GM19467 (cell line): ENCODE data around the gene GBF1.
"Not testable (repeated sequence)": the region's sequence is repeated elsewhere in the genome, so short reads cannot be mapped to it uniquely, and the experiment has no call there.

Source experiments
- ATAC-seq: cut with Tn5 transposase; IDR thresholded peaks from one replicate; pipeline ENCODE4 v1.9.1; 2021; ENCODE audit warnings: mild to moderate bottlenecking, moderate library complexity; ENCODE audit not compliant: unreplicated experiment

Gene GBF1

DNA sequence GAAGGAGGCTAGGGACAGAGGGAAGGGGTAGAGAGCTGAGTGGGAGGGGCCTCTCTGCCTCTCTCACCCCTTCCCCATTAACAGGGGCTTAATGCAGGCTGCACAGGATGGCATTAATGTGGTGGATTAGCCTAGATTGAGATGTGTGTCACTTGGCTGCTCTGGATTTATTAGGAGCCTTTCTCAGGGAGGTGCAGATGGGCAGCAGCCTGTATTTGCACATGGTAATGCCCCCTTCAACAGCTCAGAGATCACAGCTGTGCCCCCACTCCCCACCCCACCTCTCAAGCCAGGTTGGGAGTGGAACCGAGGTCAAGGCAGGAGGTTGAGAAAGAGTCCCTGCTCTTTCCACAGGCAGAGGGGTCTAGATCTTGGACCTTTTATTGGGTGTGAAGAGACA, 11.3 kb upstream of the GBF1 start:
- no peak for ATAC-seq

DNA sequence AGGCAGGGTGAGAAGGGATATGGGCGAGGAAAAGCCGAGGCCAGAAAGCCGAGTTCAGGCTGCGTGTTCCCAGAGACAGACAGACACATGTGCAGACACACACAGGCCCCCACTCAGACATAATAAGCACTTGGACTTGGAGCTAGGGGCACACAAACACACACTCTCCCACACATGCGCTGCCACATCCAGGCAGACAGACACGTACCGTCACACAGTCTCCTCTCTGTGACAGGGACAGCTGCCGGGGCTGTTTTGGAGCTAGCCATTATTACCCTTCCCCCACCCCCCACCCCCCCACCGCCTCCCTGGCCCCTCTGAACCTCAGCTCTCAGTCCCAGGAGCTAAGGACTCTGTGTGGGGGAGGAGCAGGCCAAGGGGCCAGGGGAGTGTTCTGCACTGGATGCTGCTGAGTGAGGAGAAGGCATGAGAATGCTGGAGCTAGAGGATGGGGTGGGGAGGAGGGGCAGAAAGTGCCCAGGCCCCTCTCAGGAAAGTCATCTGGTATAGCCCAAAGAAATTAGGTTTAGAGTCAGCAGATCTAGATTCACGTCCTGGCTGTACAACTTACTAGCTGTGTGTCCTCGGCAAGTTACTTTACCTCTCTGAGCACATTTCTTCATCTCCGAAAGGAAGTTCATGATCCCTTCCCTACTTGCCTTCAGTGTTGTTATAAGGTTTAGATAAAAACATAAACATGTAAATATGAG, 10.3 kb upstream of the GBF1 start:
- ATAC-seq: no peak

DNA sequence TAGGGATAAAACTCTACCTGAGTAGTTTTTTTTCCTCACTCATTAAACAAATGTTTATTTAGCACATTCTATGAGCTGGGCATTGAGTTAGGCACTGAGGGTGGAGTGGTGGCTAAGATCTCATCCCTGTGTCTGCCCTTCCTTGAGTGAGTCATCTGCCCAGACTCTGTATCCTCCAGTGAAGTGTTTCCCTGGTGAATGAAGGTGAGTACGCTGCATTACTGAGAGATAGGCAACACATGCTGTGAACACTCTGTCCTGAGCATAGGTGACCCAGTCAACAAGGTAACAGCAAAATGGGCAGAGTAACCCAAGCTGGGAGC, 9.8 kb upstream of the GBF1 start:
- no peak for ATAC-seq

DNA sequence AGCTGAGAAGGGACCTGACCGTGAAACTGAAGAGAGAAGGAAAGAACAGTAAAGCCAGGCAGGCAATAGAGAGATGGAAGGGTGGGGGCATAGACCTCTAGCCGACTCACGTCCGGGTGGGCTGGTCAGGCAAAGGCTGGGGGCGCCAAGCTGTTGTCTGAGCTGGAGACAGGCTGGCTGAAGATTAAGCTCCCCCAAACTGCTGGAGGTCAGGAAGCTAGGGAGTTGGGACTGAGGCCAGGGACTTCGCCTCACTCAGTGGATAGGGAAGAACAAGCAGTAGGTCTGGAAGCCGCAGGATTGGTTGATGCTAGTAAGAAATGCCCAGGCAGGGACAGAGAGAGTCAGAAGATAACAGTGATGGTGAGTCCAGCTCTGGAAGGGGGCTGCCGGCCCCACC, 9.3 kb upstream of the GBF1 start:
- no peak for ATAC-seq

DNA sequence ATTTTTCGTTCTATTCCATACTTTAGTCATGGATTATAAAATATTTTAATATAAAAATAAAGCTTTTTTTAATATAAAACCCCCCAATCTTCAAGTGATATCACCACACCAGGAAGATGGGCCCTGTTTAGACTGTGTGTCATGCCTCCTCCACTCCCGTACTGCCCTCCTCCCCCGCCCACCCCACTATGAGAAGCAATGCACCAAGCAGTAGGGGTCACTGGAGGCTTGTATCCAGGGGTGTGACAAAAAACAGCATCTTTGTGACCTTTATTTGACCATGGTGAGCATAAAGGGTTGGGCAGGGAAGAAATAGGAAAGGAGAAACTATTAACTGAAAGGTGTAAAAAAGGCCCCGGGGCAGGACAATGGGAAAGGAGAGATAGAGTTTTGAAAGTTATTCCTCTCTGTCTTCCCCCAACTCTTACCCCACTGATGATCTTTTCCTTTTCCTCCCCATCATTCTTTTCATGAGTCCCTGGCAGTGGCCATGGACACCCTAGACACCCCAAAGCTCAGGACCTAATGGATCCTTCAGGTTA, 7.5 kb upstream of the GBF1 start:
- ATAC-seq: no peak

DNA sequence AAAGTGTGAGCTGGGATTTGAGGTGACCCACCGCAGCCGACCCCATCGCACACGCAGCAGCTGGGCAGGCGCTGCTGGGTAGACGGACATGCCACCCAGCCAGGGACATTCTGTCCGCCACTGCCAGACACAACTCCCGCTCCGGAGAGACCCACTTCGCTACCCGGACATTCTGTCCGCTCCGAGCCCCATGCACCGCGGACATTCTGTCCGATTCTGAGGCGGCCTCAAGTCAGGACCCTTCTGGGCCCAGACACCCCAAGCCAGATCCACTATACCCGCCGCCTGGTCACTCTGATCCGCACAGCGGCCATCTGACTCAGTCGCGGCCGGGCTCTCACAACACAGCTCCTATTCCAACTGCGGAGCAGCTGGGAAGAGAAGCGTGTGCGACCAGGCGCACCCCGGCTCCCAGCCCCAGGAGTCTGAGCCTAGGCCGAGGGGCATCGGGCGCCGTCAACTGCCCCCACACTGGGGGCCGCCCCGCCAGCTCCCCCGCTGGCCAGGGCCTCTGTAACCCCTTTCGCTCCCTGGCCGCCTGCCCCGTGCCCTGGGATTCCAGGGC, 4.8 kb upstream of the GBF1 start:
- ATAC-seq: no peak

DNA sequence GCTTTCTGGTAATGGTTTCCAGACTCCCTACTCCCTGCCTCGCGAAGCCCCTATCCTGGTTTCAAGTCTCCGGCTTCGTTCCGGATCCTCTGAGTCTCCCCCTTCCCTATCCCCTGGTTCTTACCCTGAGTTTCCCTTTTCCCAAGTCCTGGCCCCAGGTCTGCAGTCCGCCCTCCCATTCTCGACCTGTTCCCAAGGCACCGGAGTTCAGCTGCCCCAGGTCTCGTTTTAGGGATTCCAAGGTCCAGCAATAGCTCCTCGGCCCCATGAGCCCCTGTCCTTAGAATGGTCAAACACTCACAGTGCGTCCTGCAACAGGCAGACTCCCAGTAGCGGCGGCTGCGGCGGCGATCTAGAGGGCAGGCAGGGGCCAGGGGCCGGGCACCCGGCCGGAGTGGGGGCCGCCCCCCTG, 4.3 kb upstream of the GBF1 start:
- no peak for ATAC-seq

DNA sequence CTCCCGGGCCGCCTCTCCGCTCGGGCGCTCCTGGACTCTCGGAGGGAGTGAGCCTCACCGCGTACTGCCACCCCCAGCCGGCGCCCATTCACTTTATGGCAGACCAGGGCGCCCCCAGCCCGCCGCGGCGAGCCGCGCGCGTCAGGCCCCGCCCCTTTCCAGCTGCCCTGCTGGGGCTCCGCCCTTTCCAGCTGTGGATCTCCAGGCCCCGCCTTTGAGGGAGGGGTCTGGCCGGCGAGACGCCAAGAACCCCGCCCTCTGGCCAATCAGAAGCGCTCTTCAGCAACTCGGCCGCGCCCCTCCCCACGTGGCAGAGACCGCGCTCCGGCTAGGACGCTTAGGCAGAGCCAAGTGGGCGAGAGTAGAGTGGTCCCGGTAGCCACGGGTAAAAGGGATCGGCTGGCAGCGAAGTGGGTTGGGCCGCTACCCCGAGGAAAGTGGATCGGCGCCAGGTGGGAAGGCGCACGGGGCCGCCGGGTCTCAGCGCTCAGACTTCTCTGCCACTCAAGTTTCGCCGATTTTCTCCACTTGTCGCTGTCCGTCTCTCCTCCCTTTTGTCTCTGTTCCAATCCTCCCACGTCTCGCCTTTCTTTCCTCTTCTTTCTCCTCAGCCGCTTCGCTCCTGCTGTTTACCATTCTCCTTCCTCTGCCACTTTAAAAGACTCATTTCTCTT, 3.8 kb upstream of the GBF1 start, which contains the start of gene PITX3:
TSS of gene PITX3 (minus strand) at position 69 of the 674 bp plus-strand sequence. CDS start 9,432 bp downstream, outside the sequence.
- ATAC-seq: peak; percentile 33

DNA sequence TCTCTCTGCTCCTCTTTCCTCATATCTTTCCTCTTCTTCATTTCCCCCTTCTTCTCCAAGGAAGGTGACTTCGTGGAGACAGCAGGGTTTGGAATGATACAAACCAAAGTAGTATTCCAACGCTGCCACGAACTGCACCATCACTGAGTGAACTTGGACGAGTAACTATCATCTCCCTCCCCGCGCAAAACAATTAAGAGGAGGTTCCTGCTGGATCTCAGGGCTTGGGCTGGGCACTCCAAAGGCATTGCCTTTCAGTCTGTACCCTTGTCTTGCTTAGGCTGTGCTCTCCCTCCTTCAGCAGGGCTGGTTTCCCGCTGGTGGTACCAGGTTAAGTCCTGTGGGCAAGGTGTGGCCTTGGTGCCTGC, 3.2 kb upstream of the GBF1 start:
- no peak for ATAC-seq

DNA sequence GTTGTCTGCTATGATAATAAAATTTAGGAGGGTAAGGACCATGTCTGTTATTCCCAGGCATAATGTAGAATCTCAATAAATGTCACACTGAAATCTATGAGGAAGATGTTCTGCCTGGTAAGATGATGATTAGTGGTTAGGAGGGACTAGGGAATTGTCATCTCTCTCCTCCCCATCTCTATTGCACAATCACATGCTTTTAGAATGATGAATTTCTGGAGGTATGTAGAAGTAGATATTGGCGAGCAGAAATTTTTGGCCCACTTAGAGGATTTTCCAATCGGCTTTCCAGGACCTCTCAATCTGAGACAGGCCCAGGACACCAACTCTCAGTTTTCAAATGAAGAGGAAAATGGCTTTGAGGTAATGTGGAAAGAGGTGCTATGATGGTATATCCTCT, 2.0 kb upstream of the GBF1 start:
- no peak for ATAC-seq

DNA sequence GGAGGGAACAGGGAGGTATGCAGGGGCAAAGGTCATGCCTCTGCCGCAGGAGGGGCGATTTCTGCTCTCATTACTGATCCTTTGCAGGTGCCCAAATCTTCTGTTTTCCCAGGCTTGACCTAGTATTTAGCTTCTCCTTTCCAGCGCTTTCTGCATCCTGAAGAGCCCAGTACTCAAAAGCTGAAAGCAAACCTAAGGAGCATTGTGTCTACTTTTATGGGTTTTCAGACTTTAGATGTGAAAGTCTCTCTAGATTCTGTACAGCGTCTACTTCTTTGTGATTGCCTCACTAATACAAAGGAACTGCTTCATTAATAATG, 560 bp downstream of the GBF1 start:
- no peak for ATAC-seq

DNA sequence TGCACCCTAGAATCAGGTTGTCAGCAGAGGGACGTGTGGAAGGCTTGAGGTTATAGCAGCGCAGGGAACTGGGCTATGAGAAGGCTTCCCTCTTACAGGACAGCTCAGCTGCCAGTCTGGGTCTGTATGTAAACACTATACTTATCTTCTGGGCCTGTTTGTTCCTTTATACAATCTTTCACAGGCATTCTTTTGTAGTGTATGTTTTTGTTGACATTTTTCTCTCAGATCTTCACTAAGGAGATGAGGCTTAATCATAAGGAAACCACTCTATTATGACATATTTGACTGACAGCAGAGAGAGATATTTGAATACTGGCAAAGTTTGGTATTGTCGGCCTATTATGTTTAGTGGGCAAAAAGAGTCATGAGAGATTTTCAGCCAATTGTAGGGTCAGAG, 929 bp downstream of the GBF1 start:
- ATAC-seq: no peak

DNA sequence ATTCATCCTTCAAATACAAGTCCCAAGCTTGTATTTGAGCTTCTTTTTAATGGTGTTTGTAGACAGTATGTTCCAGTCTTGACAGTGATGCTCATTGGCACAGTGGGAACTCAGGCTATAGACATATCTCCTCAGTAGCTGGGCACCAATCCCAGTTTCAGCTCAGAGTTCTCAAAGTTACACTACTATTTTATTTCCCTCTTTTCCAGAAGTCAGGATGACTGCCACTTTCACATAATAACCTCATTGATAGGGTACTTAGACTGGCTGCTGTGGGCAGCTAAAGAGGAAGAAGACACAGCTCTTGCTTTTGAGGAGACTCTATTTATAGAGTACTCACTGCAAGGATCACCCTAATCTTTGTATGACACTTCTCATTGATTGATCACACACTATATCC, 2.4 kb downstream of the GBF1 start:
- ATAC-seq: no peak

DNA sequence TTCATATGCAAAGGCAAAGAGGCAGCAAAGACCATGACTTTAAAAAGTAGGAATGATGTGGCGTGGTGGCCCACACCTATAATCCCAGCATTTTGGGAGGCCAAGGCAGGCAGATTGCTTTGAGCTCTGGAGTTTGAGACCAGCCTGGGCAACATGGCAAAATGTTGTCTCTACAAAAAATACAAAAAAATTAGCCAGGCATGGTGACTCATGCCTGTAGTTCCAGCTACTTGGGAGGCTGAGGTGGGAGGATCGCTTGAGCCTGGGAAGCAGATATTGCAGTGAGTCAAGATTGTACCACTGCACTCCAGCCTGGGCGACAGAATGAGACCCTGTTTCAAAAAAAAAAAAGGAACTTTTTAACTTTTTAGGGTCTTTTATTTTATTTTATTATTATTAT, 7.2 kb downstream of the GBF1 start:
- ATAC-seq: not testable (repeated sequence)

DNA sequence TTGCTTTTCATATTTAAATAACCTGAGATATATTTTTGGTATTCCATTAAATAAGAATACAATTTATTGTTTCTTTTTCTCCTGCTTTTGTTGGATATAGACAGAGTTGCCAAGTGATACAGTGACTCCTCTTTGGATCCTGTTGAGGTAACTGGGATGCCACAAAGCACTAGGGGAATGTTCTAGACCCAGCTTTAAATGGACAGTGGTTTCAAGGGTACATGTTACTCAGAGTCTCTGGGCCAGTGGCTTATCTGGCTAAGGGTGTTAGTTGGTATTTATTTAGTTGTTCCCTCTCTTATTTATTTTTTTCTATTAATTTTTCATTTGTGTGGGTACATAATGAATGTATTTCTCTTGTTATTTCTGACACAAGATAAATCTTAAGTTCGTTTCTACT, 9.1 kb downstream of the GBF1 start:
- no peak for ATAC-seq

DNA sequence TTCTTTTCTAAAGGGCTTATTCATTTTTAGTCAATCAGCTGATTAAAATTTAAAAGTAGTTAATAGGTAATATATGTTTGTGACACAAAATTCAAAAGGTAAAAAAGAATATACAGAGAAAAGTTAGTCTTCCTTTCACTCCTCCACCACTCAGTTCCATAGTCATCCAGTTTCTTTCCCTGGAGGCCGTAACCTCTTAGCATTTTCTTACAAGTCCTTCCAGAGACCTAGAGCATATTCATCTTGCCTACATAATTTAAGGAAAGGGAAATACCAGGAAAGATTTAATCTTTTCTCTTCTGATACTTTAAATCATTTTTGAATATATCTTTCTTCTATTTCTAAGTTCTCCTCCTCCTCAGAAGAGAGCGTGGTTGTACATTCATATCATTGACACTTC, 10.1 kb downstream of the GBF1 start:
- no peak for ATAC-seq

DNA sequence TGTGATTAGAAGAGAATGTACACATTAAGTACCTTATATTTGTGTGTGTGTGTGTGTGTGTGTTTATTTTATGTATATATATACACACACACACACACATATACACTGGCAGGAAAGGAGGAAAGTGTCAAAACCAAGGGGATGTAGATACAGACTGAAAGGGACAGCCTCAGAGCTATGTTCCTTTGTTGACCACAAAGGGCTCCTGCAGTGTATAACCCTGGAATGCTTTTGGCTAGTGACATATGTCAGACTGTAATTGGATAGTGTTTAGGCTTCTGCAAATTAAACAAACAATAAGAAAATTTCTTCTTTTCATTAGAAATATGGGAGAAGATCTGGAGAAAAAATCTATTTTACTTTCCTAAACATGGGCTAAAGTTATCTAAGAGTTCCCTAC, 15.9 kb downstream of the GBF1 start:
- no peak for ATAC-seq

DNA sequence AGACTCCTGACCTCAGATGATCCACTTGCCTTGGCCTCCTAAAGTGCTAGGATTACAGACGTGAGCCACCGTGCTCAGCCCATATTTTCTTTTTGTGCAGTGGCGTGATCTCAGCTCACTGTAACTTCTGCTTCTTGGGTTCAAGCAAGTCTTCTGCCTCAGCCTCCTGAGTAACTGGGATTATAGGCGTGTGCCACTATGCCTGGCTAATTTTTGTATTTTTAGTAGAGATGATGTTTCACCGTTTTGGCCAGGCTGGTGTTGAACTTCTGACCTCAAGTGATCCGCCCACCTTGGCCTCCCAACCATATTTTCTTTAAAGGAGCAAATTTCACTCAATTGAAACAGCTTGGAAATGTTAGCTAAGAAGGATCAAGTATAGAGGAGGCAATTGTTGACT, 16.5 kb downstream of the GBF1 start:
- no peak for ATAC-seq

DNA sequence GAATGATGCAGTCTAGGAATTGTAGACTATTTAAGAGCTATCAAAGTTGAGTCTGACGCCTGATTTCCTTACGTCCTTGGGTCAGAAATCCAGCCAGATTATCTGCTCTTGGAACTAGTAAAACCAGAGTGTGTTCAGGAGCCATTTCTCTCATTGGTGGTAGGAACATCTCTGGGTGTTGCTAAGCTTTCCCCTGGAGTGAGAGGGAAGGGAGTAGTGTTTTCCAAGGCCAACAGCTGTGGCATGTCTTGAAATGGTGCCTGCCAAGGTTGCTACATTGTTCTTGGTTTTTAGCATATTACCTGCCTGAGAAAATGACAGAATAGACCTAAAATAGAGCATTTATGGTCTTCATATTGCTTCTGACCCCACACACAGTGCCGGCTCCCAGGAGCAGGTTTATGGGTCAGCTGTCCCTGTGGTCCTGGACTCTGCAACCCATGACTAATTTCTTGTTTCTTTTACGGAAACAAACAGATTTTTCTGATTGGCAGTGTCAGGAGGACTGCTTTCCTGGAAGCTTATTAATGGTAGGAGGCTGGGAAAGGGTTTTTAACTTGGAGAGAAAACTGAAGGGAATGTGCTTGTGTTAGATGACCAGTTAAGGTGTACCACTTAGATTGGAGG, 17.5 kb downstream of the GBF1 start:
- no peak for ATAC-seq

DNA sequence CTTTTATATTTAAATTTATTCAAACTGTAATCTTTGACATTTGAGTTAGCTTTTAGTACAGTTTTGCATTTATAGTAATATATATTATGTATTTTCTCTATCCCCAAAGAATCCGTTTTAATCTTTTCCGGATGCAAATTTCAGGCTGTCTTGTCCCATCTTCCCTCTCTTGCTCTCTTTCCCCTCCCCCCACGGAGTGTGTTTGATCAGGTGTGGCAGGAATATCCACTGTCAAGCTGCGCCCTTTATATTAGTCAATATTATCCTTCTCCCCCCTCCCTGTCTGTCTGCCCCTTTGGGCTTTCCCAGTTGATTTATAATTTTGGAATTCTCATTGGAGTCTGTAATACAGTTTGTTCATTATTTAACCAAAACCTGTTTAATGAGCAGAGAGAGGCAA, 19.0 kb downstream of the GBF1 start:
- ATAC-seq: no peak

DNA sequence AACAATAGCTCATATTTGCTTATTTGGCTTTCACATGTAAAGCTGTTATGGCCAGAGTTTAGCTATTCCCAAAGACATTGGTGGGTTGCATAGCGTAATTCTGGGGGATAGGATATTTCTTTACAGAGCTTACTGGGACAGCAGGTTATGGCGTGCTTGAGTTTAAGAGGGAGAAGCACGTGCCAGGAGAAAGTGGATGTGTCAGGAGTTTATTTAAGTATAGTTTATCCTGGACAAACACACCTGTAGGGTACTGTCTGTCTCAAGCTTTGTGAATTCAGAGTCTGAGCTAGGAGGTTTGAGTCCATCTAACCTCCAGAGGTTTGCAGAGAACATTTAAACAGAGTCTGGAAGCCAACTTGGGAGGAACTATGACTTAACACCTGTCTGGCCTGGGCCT, 21.3 kb downstream of the GBF1 start:
- no peak for ATAC-seq

DNA sequence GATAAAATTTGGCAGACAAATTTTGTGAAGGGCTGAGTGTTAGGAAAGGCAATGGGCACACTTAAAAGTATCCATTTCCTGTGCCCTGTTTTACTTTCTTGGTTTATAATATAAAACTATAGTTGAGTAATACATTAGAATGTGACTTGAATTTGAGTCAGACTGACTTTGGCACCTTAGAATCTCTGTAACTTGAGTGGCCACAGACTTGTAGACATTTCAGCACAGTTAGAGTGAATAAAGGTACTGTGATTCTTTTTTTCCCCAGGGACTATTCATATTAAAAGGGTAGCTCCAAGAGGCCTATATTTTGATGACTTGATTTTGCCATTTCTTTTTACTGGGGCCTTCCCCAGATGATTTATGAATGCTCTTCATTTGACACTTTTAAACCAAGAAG, 22.4 kb downstream of the GBF1 start:
- no peak for ATAC-seq
